NCI-H526 (cell line): ENCODE data around the gene NAP1L4.

ENCODE experiments used
- DNase-seq, 2 experiments: peaks; one replicate each; lab custom pipeline; 2025; lab: John Stamatoyannopoulos, UW

NAP1L4 gene

DNA sequence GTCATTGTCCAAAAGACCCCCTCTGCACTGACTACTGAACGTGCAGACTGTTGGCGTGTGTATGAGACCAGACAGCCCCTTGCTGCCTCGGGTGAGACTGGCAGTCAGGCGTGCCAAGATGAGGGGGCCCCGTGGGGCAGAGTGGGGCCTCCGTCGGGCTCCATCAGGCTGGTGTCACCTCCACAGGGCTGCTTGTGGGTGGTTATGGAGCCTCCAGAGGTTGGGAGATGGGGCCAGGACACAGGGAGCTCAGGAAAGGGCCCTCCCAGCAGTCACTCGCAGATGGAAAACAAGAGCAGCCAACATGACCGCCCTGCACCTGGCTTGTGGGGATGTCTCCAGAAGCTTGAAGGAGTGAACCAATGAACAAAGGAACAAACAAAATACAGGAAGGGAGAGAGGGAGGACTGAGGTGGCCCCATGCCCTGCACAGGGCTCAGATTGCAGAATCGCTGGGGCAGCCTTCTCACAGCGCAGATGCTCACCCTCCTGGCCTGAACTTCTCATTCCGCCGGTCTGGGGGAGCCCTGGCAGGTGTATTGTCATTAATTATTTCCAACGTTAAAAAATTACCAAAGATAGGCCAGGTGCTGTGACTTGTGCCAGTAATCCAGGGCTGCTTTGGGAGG lies 57.4 kb downstream of the NAP1L4 start:
- no peak for DNase-seq

- DNase-seq, result no peak
Measured at GRCh38 chr11:2934021-2934550, 58.0 kb downstream of the NAP1L4 start.

DNA sequence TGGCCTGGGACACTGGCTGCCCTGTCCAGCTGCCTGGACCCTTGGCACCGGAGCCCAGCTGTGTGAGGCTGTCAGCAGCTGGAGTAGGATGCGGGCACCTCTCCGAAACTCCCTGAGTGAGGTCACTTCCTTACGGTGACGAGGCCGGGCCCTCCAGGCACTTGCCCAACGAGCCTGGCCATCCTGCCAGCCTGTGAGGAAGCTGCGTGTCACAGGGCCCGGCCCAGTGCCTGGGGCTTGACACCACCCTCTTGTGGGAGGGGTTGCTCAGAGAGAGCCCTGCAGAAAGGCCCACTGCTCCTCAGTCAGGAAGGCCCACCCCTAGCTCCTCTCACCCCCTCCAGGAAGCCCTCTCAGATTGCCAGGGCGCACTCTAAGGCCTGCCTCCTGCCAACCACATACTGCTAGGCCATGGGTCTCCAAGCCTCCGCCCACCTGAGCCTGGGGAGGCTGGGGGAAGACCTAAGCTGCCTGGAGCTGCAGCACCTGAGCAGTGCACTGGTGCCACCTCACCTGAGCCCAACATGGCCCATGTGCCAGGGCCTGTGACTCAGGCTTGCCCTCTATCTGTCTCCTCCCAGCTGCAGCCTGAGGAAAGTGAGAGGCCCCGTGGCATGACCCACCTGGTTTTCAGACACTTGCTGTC lies 58.6 kb downstream of the NAP1L4 start:
- no peak for DNase-seq

DNA sequence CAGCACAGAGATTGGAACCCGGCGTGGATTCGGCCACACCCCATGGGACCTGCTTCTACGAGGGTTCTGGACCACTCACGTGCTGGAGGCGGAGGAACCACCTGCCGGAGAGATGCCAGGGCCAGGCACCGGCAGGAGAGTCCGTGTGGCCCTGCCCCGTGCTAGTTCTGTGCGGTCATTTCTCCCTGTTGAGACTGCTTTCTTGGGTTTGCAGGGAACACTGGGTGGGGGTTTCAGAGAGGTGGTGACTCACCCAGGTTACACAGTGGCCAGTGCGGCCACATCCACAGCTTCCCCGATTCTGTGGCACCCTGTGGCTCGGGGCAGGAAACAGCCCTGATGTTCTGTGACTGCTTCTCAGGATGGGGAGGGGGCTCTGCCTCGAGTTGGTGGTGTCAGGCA lies 59.3 kb downstream of the NAP1L4 start:
- no peak for DNase-seq

GRCh38 chr11:2931771-2932738 lies 60.1 kb downstream of the NAP1L4 start:
- no peak for DNase-seq

DNA sequence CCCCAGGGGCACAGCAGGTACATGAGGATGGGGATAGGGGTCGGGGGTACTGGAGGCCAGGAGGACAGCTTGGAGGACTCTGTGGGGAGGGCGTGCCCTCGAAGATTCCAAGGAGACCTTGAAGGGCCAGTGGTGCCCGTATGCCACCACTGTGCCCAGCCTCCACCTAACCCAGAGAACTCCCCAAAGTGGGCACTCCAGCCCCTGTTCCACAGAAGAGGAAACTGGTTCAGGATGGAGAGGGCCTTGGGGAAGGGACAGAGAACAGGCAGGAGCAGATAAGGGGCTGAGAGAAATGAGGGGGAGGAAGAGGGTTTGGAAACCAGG lies 60.7 kb downstream of the NAP1L4 start:
- DNase-seq, result no peak

GRCh38 chr11:2930704-2931419 lies 61.3 kb downstream of the NAP1L4 start:
- peak; percentile 78 to 94 for DNase-seq

- DNase-seq, result peak in 1 of 2 experiments; percentile 48
Measured at GRCh38 chr11:2929950-2930703, 62.0 kb downstream of the NAP1L4 start.

DNA sequence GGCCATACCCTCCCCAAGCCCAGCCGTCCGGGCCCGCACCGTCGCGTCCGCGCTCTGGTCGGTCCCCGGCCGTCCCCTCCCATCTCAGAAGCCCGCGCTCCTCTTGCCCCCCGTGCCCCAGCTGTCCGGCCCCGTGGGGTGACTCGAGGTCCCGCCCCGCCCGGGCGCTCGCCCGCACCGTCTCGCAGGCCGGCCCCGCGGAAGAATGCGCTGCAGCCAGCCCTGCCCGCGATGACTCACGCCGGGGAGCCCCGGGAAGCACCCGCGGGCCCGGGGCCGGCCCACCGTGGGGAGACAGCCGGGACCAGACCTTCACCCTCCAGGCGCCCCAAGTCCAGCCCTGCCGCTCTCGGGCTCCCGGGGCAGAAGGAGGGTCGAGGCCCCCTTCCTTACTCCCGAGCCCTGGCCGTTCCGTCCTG lies 62.6 kb downstream of the NAP1L4 start:
- no peak for DNase-seq

GRCh38 chr11:2928605-2929530 lies 63.3 kb downstream of the NAP1L4 start, which contains the start of gene PHLDA2:
Gene PHLDA2, minus strand, starts transcription at chr11:2929420. Its CDS starts 56 bp downstream, at chr11:2929364.
- DNase-seq, result peak in 1 of 2 experiments; percentile 60

GRCh38 chr11:2927851-2928604 lies 64.1 kb downstream of the NAP1L4 start:
- DNase-seq, result peak; percentile 25 to 43

- DNase-seq, result no peak
Measured at GRCh38 chr11:2927121-2927800, 64.9 kb downstream of the NAP1L4 start.

DNA sequence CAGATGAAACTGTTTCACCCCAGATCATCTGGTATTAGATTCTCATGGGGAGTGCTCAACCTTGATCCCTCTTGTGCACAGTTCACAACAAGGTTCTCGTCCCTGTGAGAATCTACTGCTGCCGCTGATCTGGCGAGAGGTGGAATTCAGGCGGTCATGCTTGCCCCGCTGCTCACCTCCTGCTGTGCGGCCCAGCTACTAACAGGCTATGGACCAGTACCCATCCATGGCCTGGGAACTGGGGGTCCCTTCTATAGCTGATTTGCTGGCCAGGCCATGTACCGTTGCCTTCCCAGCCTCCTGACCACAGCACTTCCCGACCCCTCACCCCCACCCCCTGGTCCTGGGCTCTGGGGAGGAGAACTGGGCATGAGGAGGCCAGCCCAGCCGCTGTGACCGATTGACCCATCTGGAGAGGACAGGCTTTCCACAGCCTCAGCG lies 65.5 kb downstream of the NAP1L4 start:
- no peak for DNase-seq

DNA sequence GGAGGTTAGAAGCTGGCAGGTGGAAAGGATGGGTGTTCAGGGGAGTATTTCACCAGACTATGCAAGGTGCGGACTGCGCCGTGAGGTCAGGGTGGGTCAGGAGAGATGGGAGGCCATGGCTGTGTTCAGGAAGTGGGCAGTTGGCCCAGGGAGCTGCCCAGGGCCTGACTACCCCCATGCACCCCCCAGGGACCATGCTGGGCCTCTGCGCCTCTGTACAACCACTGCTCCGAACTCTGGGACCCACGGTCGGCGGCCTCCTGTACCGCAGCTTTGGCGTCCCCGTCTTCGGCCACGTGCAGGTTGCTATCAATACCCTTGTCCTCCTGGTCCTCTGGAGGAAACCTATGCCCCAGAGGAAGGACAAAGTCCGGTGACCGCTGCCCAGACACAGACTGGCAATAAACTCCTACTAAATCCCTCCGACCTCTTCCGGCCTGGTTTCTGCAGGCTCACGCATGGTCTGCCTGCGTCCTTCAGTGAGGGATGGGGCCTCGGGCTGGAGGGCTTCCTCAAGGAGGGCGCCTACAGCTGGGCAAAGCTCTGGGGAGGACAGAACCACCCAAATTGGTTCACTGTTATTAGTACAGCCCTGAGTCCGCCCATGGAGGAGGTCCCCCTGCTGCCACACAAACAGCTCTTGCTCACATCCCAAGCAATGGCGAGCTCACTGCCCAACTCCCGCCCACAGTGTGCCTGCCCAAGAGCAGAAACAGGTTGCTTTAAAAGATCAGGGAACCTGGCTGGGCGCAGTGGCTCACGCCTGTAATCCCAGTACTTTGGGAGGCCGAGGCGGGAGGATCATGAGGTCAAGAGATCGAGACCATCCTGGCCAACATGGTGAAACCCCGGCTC lies 67.1 kb downstream of the NAP1L4 start:
- DNase-seq, result no peak

- DNase-seq, result no peak
Measured at GRCh38 chr11:2924381-2924780, 67.7 kb downstream of the NAP1L4 start.

DNA sequence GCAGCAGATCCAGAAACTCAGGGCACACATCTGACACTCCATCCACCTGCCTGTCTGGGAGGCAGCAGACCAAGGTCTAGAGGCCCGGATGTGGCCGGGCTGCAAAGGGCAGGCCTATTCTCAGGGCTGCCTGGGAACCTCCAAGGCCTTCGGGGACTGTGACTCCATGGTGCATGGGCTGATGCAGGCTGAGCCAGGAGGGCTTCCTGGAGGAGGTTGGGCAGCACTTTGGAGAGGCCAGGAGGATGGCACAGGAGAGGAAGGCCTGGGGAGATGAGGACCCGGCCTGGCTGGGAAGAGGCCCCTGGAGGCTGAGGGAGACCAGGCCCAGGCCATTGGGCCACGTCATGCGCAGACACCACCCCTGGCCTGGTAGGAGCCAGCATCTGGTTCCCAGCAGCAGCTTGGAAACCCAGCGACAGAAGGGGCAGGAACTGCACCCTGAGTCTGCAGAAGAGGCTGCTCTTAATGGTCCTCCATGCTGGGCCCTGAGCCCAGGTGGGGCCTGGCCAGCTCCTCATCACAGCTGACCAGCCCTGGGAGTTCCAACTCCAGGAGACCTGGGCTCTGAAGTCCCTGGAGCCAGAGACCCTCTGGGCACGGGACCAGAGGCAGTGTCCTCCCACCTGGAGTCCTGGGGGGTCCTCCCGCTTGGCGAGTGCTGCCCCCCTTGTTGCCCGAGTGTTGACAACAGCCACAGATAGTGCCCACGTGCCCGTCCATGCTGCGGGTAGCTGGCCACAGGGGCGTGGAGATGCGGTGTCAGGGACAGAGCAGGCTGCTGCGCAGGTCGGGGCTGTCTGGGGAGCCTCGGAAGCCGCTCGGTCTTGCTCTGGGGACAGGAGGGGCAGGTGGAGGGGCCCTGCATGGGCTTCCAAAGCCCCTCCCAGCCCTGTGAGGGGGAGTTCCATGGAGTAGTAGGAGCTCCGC lies 68.4 kb downstream of the NAP1L4 start:
- no peak for DNase-seq
